Suprapubic skin (tissue), 3 donors: Measurements from ENCODE around the gene ACSL3.

ENCODE experiments used
- CTCF ChIP-seq, 2 donors: fragments of 200-600 bp in 1 of 2; fragments of 450-650 bp in 1 of 2; sonication (generic) in 1 of 2; IDR thresholded peaks; one replicate each; pipeline ENCODE4 v1.5.1; 2016 to 2019; ENCODE audit warnings: antibody characterized with exemption in 2 of 2, mild to moderate bottlenecking in 1 of 2, moderate library complexity in 1 of 2
- EP300 ChIP-seq: sonication (generic); formaldehyde crosslinking; IDR thresholded peaks from one replicate; pipeline ENCODE4 v1.6.1; 2017; ENCODE audit warnings: antibody characterized with exemption
- POLR2A ChIP-seq, 2 donors: fragments of 450-650 bp; IDR thresholded peaks; one replicate each; pipeline ENCODE4 v1.6.1; 2017; ENCODE audit warnings: antibody characterized with exemption in 2 of 2, mild to moderate bottlenecking in 2 of 2, moderate library complexity in 2 of 2

- no peak for TF ChIP-seq CTCF (IDR thresholded peaks at IDR 0.05)
- no peak for TF ChIP-seq POLR2A (IDR thresholded peaks at IDR 0.05)
- no peak for TF ChIP-seq EP300
These were observed 4.5 kb downstream of the ACSL3 start for GRCh38 chr2:222865301-222865700.
